ENCODE data around the gene BBS9.

GRCh38 chr7:33334349-33334748 is 205.0 kb downstream of the BBS9 start:
- TF ChIP-seq REST (IDR thresholded peaks at IDR 0.05; ENCODE audit: insufficient read depth in 1 of 2, low read depth in 2 of 2, low read length in 2 of 2) (no peak), POLR2AphosphoS5 (IDR thresholded peaks at IDR 0.05; ENCODE audit: low read depth, low read length) (no peak), TAF1 (IDR thresholded peaks at IDR 0.05; ENCODE audit: borderline replicate concordance, insufficient read depth, low read length) (no peak), SIN3A (IDR thresholded peaks at IDR 0.05; ENCODE audit: borderline replicate concordance, insufficient read depth, low read length) (no peak), FOXP2 (optimal IDR thresholded peaks at IDR 0.05; ENCODE audit: borderline replicate concordance, extremely low read depth, extremely low read length, insufficient read depth) (no peak)
